Duodenal mucosa (tissue), 2 donors: Measurements from ENCODE around the gene PARP6.
A peak's percentile ranks its signal among the peaks of the same experiment; 100 is the strongest.

Experiments used
- H3K27ac ChIP-seq: one replicate; pipeline ENCODE4 v1.7.0; 2013; ENCODE audit warnings: low read depth, low read length
- H3K27me3 ChIP-seq, 2 donors: one replicate each; pipeline ENCODE4 v1.7.0; 2013; ENCODE audit warnings: low read length in 2 of 2, control low read depth in 1 of 2; ENCODE audit not compliant: insufficient read depth in 2 of 2, control insufficient read depth in 1 of 2
- H3K36me3 ChIP-seq, 2 donors: one replicate each; pipeline ENCODE4 v1.7.0; 2013; ENCODE audit warnings: low read length in 2 of 2, control low read depth in 1 of 2; ENCODE audit not compliant: insufficient read depth in 2 of 2, control insufficient read depth in 1 of 2
- H3K4me1 ChIP-seq, 2 donors: one replicate each; pipeline ENCODE4 v1.7.0; 2013; ENCODE audit warnings: low read length in 2 of 2, control low read depth in 1 of 2; ENCODE audit not compliant: insufficient read depth in 2 of 2, control insufficient read depth in 1 of 2
- H3K4me3 ChIP-seq, 2 donors: one replicate each; pipeline ENCODE4 v1.7.0; 2013; ENCODE audit warnings: low read length in 2 of 2, low read depth in 1 of 2
- H3K9ac ChIP-seq, 2 donors: one replicate each; pipeline ENCODE4 v1.7.0; 2013; ENCODE audit warnings: low read length in 2 of 2, low read depth in 1 of 2
- H3K9me3 ChIP-seq, 2 donors: one replicate each; pipeline ENCODE4 v1.7.0; 2013; ENCODE audit warnings: low read length in 2 of 2, control low read depth in 1 of 2; ENCODE audit not compliant: control insufficient read depth in 1 of 2

Gene PARP6

GRCh38 chr15:72272213-72272996 is at the start of gene PARP6:
PARP6 (minus strand) TSS chr15:72272554; CDS start chr15:72267477, 5,077 bp downstream.
- peak within 1 kb of the TSS; percentile 51 for H3K27ac ChIP-seq
- H3K9ac ChIP-seq = peak within 1 kb of the TSS; percentile 56 to 96
- H3K4me1 ChIP-seq = peaks cover 5 to 21% of the 10 kb centered on the region in 2 donors
- no peaks in the 10 kb centered on the region for H3K9me3 ChIP-seq
- H3K27me3 ChIP-seq = no peaks in the 10 kb centered on the region
- H3K36me3 ChIP-seq = peaks cover 1 to 2% of the 10 kb centered on the region in 2 donors
- H3K4me3 ChIP-seq = peak within 1 kb of the TSS; percentile 83 to 84

DNA sequence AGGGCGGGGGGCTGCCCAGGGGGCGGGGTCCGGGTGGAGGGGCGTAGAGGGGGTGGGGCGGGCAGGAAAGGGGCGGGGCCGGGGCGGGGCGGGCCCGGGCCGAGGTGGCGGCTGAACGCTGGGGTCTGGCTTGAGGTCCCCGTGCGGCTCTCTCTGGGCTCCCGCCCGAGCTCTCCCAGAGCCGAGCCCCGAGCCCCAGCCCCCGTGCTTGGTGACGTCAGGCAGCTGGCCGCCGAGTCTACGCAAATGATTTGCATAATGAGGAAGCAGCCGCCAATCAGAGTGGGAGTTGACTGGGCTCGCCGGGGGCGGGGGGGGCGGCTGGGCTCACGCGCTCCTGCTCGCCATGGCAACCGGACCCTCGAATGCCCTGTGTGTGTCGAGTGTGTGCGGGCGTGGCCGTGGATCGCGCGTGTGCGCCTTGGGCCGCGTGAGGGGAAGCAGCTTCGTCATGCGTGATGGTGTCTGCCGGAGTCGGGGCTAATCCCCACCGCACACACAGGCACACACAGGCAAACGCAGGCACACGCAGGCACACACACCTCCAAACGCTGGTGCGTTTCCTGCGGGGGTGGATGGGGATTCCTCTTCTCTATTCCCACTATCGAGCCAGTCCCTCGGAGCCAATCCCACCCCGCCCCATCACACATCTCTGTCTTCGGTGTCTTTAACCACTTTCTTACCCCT is 47.8 kb upstream of the PARP6 start, which contains the start of gene CELF6:
Gene CELF6 (minus strand): TSS at position 173 of the 687 bp plus-strand sequence. CDS start 283 bp downstream, outside the sequence.
- Histone ChIP-seq H3K4me1 (peaks cover 7 to 9% of the 10 kb centered on the region in 2 donors), H3K27ac (no peak within 1 kb of the TSS), H3K27me3 (no peaks in the 10 kb centered on the region), H3K9ac (peak within 1 kb of the TSS in 1 of 2 donors; percentile 51), H3K4me3 (peak within 1 kb of the TSS; percentile 70 to 79), H3K9me3 (no peaks in the 10 kb centered on the region), H3K36me3 (no peaks in the 10 kb centered on the region)

DNA sequence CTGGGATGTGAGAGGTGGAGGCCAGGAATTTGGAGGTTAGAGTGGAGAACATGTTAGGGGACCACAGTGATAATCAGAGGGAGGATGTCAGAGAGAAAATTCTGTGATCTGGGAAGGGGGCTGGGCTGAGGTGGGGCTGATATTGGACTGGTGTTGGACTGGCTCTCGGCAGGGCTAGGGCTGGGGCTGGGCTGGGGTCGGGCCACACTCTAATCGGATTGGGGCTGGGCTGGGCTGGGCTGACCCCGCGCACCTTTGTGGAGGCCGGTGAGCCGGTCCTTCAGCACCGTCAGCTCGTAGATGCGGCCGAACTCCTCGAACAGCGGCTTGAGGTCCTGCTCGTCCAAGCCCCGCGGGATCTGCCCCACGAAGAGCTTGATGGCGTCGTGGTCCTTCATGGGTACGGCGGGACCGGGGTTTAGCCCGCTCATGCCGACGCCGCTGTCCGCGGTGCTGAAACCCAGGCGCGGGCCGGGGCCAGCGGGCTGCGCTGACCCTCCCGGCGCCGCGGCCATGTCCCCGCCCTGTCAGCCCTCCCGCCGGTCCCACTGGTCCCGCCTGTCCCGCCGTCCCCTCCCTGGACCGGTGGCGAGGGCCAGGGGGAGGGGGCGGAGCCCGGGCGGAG is 47.1 kb upstream of the PARP6 start:
- no peak overlapping the region for H3K27ac ChIP-seq

DNA sequence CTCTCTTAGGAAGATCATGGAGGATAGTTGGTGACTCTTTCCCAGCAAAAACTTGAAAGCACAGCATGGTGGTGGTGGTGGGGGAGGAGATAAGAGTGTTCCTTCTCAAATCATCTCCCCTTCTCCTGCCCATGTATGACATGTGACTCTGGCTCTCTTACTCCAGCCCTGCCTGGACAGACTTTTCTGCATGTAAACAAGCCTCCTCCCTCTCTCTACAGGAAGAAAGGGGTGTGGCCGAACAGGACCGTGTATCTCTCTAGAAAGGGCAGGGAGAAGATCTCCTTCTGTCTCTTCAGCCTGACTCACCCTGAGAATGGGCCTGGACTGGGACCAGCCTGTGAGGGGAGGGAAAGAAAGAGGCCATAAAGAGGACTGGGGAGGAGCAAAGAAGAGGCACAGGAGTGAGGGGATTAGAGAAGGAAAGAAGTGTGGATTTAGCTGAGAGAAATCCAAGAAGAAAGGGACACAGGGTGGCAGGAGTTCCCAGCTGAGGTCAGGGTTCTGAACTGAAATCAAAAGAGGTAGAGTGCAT is 46.1 kb upstream of the PARP6 start:
- H3K9me3 ChIP-seq = no peaks in the 10 kb centered on the region
- no peak overlapping the region for H3K9ac ChIP-seq
- no peak overlapping the region for H3K4me3 ChIP-seq
- H3K36me3 ChIP-seq = no peaks in the 10 kb centered on the region
- H3K4me1 ChIP-seq = peaks cover 7 to 9% of the 10 kb centered on the region in 2 donors
- no peak overlapping the region for H3K27ac ChIP-seq
- no peaks in the 10 kb centered on the region for H3K27me3 ChIP-seq

More for the DNA sequence above, 47.1 kb upstream of the PARP6 start:
- H3K4me1 ChIP-seq = peaks cover 7 to 9% of the 10 kb centered on the region in 2 donors
- no peaks in the 10 kb centered on the region for H3K9me3 ChIP-seq
- H3K27me3 ChIP-seq = no peaks in the 10 kb centered on the region
- H3K4me3 ChIP-seq = no peak overlapping the region
- no peaks in the 10 kb centered on the region for H3K36me3 ChIP-seq
- no peak overlapping the region for H3K9ac ChIP-seq

DNA sequence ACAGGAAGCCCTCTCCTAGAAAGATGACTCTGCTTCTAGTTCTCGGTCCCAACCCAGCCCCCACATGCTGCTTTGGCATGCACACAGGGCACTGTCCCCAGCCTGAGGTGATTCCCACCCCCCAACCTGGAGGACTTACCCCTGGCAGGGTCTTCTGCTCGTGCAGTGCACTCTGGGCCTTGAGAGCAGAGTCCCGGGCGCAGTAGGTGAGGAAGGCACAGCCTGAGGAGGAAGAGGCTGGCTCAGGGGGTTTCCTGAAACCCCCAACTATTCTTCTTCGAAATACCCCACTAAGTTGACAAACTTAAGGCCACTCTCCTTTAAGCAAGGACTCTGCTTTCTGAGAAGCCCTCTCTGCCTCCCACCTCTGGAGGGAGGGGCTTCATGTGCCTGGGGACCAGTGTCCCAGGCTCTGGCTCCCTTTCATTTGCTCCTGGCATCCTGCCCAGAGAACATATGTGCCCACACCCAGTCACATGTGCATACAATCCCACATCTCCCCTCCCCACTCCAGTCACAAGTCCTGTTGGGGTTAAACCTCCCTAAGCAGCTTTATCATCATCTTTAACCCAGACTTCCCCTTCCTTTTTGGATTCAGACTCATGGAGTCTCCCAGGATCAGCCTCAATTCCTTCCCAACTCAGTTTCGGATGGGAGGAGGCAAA is 43.5 kb upstream of the PARP6 start:
- Histone ChIP-seq H3K27me3 (no peaks in the 10 kb centered on the region), H3K36me3 (no peaks in the 10 kb centered on the region), H3K27ac (no peak overlapping the region), H3K4me3 (no peak overlapping the region), H3K9ac (no peak overlapping the region), H3K9me3 (no peaks in the 10 kb centered on the region), H3K4me1 (peaks cover 6 to 8% of the 10 kb centered on the region in 2 donors)

- Histone ChIP-seq H3K27ac (no peak overlapping the region), H3K4me1 (no peaks in the 10 kb centered on the region), H3K36me3 (no peaks in the 10 kb centered on the region), H3K9ac (no peak overlapping the region), H3K27me3 (no peaks in the 10 kb centered on the region), H3K9me3 (no peaks in the 10 kb centered on the region), H3K4me3 (no peak overlapping the region)
Measured at GRCh38 chr15:72313881-72314280, 41.5 kb upstream of the PARP6 start.

- Histone ChIP-seq H3K9ac (no peak overlapping the region), H3K36me3 (no peaks in the 10 kb centered on the region), H3K27me3 (no peaks in the 10 kb centered on the region)
Measured at GRCh38 chr15:72313448-72313840, 41.1 kb upstream of the PARP6 start.

DNA sequence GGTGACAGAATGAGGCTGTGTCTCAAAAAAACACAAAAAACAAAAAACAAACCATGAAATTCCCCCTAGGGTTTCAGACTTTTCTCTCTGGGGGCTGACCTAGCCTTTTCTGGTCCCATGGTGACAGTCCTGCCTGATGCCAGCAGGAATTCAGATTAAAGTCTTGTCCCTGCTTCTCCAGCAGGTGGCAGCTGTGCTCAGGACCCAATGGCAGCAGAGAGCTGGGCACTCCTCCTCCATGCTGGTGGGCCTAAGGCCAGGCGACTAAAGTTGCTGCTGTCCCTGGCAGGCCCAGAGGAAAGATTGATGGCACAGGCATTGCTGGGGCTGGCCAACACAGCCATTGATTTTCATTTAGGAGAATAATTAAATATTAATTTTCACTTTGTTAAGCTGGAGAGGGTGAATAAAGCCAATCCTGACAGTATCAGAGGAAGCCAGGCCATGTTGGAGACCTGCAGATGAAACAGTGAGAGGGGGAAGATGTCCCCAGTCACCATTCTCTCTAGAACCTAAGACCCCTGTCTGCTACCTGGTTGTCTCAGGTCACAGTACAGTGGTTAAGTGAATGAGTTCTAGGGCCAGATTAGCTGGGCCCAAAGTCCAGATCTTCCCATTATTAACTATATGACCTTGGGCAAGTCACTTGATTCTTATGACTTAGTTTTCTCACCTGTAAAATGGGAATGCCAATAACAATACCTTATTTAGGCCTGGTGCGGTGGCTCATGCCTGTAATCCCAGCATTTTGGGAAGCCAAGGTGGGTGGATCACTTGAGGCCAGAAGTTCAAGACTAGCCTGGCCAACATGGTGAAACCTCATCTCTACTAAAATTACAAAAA is 40.5 kb upstream of the PARP6 start:
- H3K27me3 ChIP-seq = no peaks in the 10 kb centered on the region
- H3K9ac ChIP-seq = no peak overlapping the region
- H3K9me3 ChIP-seq = no peaks in the 10 kb centered on the region
- no peak overlapping the region for H3K27ac ChIP-seq
- H3K4me3 ChIP-seq = no peak overlapping the region
- no peaks in the 10 kb centered on the region for H3K4me1 ChIP-seq
- H3K36me3 ChIP-seq = no peaks in the 10 kb centered on the region

More at GRCh38 chr15:72313448-72313840, 41.1 kb upstream of the PARP6 start:
- H3K9me3 ChIP-seq = no peaks in the 10 kb centered on the region
- H3K4me3 ChIP-seq = no peak overlapping the region
- H3K4me1 ChIP-seq = no peaks in the 10 kb centered on the region
- no peak overlapping the region for H3K27ac ChIP-seq

- Histone ChIP-seq H3K36me3 (no peaks in the 10 kb centered on the region), H3K4me1 (no peaks in the 10 kb centered on the region), H3K4me3 (no peak overlapping the region), H3K9ac (no peak overlapping the region), H3K9me3 (no peaks in the 10 kb centered on the region), H3K27me3 (no peaks in the 10 kb centered on the region), H3K27ac (no peak overlapping the region)
Measured at GRCh38 chr15:72307026-72307425, 34.7 kb upstream of the PARP6 start.
